NCI-H524 (cell line): ENCODE measurements around the gene SIRT2.
"Not testable (repeated sequence)": the region's sequence is repeated elsewhere in the genome, so short reads cannot be mapped to it uniquely, and the experiment has no call there.

Source experiments
- DNase-seq, 2 experiments: peaks; one replicate each; lab custom pipeline; 2025; lab: John Stamatoyannopoulos, UW

Gene SIRT2

DNA sequence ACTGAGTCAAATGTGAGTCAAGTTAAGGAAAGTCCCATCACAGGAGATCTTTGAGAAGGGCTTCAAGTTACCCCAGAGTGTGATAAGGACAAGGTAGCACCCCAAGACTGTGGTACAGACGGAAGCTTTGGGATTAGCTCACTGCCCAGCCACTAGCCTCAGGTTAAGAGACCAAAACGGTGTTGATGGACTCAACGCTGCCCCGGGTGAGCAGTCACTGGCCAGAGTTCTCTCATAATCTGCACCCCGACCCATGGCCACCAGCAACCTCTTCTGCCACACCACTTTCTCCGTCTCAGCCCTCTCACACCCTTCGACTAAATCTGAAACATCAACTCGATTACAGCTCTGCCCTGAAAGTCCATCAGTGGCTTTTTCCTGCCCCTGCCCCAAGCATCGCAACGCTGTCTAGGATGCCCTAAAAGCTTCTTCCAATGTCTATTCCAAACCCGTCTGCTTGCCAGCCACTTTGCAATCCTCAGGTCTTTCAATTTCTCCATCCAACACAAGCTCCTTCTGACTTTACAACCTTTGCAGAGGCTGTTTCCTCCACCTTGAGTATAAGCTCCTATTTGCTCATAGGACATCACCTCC is 55.2 kb downstream of the SIRT2 start:
- no peak for DNase-seq

DNA sequence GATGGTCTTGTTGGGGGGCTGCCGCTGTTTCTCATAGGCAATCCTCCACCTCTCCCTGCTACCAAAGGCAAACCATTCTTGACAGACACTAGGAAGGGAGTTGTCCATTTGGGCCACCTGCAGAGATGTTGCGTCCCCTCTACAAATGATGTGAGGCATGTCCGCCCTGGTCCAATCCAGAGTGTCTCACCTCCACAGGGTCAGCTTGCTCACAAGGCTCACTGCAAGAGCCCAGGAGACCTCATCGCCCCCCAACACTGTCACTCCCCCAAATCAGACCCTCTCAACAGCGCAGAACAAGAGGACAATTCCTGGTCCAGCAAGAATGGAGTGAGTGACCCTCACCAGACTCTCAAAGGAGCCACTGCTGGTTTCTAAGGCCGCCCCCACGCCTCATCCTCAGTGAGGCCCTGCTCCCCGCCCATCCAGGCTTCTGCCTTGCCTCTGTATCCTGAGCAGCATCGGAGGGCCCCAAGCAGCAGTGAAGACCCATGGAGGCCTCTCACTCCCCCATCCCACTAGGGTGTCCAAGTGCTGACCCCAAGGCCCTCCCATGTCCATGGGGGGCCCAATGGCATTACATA is 56.2 kb downstream of the SIRT2 start:
- no peak for DNase-seq

DNA sequence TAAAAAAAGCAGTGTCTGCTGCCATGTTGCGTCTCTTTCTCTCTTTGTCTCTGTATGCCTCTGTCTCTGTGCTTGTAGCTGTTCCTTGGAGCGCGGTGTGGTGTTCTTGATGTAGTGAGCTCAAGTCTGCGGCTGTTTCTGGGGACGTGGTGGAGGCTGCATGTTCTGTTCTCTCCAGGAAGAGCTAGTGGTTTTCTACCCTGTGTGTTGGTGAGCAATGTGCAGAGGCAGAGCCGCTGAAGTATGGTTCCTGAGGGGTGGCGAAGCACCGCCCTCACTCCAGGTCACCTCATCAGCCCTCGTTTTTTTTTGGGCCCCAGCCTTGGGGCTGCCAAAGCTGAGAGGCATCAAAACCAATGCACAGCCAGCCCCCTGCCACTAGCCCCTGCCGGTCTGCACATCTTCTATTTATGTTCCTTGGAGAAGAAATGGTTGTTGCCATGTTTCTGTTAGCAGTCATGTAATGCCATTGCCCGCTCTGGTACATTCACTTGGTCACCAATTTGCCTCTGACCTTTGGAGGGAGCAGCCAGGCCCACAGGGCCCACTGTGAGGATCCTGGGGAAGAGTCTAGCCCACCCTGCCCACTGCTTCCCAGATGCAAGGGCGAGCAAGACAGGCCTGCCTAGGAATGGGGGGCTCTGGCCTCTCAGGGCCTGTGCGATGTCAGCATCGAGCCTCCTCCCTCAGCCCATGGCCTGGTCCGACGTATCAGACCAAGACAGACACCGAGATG is 56.8 kb downstream of the SIRT2 start:
- no peak for DNase-seq

DNA sequence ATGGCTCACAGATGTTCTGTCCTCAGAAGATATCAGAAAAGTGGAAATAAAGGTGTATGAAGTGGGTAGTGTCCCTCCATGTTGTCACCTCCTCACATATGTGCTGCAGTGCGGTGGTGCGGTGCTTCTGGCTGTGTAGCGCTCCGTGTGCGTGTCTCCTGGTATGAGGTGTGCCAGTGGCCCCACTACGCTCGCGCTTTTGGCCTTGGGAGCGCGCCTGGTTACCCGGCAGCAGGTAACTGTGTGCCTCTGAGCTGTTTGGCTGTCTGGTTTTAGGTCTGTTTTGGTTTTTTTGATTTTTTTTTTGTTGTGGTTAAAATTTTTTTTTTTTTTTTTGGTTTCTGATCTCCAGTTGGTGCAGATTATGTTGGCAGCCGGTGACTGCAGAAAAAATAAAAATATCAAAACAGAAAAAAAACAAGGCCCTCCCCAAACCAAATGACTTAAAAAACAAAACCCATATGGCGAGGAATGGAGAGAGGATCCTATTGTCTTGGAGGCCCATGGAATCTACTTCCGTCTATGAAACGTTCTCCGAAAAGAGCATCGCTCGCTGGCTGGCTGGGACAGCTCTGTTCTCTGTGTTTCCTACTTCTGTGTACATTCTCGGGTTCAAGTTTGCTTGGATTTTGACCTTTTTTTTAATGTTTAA is 57.5 kb downstream of the SIRT2 start:
- no peak for DNase-seq

DNA sequence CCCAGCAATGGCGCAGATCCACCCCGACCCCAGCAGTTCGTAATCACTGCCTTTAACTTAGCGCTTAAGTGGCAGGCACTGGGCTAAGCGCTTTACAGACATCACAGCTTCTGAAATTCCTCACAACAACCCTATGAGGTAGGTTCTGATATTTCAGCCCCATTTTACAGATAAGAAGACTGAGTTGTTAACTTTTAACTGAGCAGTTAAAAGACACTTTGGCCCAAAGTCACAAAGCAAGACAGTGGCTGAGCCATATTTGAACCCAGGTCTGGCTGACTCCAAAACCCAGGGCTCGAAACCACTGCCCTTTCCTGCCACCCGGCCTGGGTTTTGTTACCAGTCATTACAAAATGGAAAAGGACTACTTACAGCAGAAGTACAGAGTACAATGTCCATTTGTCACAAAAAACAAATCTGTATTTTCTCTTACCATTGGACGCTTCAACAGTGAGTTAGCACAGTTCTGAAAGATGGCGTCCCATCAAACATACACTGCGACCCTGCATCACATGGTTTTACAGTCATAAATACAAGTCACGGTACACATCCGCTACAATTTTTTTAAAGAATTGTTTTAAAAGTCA is 58.1 kb downstream of the SIRT2 start:
- DNase-seq = no peak

DNA sequence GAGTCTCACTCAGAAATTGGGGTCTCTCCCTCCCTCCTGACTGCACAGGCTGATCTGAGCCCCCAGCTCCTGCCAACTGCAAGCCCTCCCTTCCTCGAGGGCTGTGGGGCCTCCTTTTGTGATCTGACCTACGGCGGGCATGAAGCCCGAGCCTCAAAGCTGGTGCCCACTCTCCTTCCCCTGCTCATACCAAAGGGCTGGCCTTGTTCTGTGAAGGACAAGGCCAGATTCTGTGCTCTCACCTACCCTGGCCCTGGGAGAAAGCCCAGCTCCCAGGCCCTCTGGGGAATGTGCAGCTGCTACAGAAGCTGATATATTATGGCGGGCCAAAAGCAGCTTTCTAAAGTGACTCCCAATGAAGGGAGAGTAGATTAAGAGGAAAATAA is 58.8 kb downstream of the SIRT2 start:
- DNase-seq = no peak

DNA sequence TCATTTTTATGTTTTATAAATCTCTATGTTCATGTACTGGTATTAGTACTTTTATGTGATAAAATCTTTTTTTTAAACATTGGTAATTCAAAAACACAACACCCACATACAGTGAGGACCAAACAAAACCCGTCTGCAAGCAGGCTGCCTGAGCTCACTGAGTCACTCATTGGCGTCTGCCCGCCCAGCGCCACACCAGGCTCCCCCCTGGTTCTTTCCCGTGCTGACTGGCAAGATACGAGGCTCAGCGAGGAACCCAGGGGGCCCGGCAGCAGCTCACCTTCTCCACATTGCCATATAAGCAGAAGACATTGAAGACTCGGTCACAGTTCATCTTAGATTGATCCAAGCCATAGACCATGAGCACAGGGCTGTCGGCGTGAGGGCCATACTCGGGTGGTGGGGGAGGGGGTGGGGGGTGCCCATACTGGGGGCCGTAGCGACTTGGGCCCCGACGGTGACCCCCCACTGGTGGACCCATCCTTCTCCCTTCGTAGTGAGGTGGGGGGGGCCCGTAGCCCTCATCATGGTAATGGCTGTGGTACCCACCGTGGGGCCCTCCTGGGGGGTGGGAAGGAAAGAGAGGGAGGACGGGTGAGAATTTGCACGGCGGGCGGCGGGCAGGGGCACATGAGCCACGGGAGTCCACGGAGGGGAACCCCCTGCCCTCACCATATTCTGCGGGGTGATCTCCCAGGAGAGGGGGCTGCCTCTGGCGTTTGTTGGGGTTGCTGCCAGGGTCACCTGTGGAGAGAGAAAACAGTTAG is 59.4 kb downstream of the SIRT2 start:
- DNase-seq = no peak

DNA sequence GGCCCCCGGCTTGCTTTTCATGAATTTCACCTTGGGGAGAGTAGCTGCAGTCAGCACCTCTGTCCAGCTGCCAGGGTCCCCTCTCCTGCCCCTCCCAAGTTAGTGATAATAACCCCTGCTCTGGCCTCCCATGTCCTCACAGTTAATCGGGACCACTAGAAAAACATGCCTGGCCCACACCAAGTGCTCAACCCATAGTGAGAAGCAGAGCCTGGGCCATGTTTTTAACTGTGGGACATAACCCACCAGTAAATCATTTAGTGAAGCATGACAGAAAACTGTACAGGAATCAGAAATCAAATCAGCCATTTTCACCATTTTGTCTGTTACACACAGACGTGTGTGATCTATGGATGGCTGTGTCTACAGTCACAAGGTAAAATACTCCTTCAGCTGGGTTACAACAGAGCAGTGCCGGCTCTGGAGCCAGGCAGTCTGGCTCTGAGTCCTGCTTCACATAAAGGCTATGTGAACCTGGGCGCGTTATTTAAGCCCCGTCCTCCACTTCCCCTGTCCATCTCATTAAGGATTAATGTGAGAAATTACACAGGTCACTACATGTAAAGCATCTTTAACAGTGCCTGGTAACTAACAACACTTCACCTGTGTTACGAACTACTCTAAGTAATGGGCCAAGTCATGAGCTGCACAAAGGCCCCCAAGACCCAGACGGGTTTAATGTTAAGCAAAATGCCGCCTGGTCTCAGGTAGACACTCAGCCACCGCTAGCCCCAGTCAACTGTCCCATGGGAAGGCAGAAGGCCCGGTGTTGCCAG is 60.2 kb downstream of the SIRT2 start:
- DNase-seq = no peak

DNA sequence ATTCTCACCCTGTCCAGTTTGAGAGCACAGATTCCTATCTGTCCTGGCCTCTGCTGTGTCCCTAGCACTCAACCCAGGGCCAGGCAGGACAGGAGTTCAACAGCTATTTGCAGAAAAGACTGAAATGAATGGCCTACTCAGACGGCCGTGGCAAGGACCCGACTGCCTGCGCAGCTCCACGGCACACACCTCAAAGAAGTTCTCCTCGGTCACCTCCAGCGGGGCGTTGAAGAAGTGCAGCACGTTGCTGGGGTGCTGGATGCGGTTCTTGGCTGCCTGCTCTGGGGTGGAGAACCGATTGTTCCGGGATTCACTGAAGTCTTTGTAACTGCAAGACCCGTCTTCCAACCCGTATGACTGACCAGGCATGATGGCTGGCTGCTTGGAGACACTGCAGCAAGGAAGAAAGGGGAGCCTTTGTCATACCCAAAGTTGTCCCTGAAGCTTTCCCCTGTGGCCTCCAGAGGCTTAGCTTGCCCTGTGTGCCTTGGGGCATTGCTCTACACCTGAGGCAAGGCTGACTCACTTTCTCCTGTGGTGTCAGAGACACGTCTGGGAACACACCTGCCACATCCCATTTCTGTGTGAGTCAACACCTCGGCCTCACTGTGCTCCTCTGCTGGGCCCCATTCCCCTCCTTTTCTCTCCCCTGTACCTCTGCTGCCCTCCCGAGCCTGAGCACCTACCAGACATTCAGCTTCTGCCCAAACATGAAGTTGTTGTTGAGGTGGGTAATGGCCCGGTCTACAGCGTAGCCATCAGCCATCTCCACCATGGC is 61.0 kb downstream of the SIRT2 start:
- no peak for DNase-seq

DNA sequence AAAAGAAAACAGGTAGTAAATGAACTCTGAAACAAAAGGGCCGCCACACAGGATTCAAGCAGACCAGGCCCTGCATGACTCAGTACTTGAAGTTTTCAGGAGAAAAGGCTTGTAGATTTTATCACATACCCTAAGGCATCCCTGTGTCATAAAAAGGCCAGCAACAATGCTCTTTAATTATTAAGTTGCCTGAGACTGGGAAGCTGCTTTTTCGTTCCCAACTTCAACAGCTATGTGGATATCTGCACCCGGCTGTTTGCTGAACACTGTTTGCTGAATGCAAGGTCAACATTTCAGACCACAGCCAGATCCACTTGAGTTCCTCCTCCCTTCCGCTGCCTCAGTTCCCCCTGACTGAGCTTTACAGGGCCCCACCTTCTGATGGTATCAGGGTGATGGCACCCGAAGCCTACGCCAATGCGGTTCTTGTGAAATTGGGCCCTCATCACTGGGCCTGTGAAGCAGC is 61.7 kb downstream of the SIRT2 start:
- no peak for DNase-seq

DNA sequence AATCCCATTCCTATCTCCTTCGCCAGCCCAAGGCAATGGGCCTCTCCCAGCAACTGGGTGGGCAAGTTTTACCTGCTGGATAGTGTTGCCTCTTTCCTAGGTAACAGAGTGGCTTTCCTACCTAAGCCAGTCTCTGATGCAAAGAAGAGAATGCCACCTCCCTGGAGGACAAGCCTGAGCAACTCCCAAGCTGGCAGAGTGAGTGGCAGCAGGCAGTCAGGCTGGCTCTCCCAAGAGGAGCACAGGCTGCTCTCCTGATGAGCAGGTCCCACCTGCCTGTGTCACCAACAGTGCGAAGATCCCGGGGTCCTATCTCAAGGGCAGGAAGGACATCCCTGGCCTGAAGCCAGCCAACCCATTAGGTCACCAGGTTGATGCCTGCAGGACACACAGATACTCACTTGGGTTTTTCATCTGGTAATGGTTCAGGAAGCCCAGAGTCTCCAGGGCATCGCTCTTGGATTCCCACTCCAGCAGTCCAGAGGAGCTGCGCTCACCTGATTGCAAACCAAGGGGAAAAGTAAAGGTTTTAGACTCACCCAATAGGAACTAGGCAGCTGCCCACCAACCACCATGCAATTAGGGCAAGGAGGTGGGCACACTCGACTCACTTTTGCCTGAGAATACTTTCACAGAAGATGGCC is 62.3 kb downstream of the SIRT2 start:
- no peak for DNase-seq

DNA sequence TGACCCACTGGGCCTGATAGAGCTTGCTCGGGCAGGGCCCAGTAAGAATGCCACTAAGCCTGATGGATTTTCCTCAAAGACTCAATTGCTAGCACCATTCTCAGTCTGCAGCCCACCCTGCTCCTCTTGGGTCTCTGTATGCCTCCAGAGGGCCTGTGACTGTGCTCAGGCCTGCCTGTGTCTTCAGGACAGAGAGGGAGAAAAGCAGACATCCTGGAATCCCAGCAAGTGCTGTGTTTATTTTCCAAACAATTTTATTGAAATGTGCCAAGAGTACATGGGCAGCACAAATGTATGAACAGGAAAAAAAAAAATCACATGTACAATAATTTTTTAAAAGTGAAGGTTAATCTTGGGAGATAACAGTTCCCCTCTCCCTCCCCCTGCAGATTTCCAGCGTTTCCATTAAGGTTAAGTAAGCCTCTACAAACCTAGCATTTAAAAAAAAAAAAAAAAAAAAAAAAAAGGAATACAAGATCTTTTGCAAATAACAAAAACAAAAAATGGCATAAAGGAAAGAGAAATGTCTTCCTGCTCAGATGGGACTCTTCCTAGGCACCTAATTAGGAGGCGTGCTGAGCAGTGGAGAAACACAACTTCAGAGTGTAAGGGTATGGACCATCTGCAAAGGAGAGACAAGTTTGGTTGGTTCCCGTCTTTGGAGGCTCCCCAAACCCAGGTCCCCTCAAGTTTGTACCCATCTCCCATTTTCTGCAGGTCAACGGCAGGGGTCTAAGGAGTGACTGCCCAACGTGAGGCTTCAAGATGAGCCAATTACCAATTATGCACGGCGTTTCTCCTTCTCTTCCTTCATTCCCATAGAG is 63.0 kb downstream of the SIRT2 start:
- DNase-seq = no peak

DNA sequence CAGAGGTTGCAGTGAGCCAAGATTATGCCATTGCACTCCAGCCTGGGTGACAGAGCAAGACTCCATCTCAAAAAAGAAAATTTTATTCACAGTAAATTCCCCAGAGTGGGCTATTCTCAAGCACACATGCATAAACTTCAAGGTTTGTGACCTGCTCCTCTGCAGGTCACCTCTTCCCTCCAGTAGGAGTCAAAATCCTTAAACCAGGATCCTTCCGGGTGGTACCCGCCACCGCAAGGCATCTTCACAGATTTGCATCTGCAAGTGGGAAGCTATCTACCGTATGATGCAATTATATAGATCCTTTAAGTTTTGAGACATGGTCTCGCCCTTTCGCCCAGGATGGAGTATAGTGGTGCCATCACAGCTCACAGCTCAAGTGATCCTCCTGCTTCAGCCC is 64.8 kb downstream of the SIRT2 start:
- DNase-seq = no peak

DNA sequence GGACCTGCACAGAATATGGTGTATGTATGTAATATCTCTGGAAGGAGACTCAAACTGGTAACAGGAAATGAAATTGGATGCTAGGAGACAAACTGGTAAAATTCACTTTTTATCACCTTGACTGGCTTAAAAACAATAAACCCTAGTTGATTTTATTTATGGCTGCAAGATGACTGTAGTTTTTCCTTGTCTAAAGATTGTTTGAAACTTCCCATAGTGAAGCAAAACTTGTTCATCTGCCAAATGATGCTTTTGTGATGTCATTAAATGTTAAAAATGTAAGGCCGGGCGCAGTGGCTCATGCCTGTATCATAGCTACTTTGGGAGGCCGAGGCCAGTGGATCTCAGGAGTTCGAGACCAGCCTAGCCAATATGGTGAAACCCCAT is 65.3 kb downstream of the SIRT2 start:
- DNase-seq = no peak

DNA sequence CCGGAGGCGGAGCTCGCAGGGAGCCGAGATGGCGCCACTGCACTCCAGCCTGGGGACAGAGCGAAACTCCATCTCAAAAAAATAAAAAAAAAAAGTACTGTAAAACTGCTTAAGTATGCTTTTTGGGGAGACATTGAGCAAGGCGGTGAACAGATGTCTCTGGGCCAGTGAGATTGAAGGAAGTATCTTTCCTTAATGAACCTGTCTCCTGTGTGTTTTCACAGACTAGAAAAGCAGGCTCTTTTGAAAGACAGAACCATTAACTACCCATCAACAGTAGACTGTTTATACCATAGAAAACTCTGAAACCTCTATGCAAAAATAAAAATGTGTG is 66.4 kb downstream of the SIRT2 start:
- DNase-seq = no peak

DNA sequence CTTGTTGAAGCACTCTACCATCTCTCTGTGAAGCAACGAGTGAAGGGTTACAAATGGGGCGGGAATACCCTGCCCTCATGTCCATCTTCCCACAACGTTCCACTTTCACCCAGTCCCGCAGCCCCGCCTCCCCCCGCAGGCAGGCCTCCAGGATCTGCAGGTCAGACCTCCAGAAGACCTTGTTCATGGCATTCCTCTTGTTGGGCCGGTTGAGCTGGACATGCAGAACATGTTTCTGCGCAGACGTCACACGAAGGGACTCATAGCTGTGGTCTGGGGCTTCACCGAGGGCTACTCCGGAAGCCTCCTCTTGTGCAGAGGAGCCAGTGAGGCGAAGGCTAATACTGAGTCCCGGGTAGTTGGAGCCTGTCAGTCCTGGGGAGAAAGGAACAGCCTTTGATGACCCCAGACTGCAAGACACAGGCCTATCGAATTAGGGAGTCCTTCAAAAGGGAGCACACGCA is 68.2 kb downstream of the SIRT2 start:
- DNase-seq = peak in 1 of 2 experiments; percentile 41

DNA sequence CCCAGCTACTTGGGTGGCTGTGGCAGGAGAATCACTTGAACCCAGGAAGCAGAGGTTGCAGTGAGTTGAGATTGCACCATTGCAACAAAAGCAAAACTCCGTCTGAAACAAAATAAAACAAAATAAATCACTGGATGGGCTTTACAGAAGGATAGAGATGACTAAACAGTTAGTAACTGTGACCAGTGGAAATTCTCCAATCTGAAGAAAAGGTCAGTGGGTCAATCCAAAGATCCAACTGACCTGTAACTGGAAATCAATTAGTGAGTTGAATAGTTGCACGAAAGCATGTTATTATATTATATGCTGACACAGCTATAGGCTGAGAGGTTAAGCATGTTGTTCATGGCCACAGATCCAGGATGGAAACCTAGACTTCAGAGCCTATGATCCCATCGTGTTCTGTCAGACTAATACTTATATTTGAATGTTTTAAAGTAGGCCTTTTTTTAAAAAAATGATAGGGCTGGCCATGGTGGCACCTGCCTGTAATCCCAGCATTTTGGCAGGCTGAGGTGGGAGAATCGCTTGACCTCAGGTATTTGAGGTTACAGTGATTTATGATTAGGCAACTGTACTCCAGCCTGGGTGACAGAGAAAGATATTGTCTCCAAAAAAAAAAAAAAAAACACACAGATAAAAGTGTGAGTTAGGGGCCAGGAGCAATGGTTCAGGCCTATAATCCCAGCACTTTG is 69.2 kb downstream of the SIRT2 start:
- no peak for DNase-seq

DNA sequence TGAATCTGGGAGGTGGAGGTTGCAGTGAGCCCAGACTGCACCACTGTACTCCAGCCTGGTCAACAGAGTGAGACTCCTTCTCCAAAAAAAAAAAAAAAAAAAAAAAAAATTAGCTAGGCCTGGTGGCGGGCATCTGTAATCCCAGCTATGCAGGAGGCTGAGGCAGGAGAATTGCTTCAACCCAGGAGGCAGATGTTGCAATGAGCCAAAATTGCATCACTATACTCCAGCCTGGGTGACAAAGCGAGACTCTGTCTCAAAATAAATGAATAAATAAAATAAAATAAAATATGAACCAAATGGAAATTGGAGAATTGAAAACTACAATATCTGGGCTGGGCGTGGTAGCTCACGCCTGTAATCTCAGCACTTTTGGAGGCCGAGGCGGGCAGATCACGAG is 70.2 kb downstream of the SIRT2 start:
- DNase-seq = not testable (repeated sequence)
